ENCODE measurements around the gene PSEN1.
A peak's percentile ranks its signal among the peaks of the same experiment; 100 is the strongest.

Gene PSEN1

DNA sequence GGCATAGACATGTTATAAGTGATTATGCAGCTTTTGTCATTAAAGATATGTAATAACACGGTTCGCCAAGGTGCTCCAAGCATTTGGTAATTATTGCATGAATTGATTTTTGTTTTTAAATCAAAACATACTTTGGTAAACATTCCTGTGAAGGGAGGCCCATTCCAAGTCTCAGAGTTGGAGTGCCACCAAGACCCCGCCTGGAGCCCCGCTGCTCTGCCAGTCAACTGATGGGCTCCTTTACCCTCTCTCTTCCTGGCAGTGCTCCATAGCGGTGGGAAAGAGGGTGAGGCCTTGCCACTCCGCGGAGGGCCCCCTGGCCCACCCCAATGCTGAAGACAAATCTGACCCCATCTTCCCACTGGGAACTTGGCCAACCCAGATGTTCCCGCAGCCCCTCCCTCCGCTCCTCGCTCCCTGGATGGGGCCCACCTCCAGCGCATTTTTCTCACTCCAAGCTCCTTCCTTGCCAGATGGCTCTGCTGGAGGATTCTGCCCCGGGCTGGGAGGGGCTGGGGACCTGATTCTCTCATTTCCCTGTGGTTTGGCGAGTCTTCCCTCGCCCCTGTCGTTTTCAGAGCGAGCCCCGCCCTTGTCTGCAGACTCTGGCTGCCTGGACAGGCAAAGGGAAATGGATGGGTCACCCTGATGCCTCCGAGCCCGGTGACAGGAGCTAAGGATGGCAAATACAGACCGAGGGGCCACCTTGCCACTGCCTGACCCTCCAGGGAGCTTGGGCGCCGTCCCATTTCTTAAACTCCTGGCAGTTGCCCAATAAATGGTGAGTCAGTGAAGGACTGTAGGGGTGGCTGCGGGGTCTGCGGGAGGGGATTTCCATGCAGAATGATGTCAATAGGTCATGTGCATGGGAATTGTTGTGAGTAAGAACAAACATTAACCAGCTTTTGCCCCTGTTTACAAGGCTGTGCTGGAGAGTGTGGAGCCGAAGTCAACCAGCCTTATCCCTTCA is 91.8 kb downstream of the PSEN1 start:
- TF ChIP-seq SPI1 (IDR thresholded peaks at IDR 0.05; ENCODE audit: borderline replicate concordance, low read depth) (no peak), POLR2AphosphoS5 (IDR thresholded peaks at IDR 0.05; ENCODE audit: low read depth) (no peak), GABPA (IDR thresholded peaks at IDR 0.05; ENCODE audit: low read depth) (no peak)
- TF ChIP-seq, protein P1, sequence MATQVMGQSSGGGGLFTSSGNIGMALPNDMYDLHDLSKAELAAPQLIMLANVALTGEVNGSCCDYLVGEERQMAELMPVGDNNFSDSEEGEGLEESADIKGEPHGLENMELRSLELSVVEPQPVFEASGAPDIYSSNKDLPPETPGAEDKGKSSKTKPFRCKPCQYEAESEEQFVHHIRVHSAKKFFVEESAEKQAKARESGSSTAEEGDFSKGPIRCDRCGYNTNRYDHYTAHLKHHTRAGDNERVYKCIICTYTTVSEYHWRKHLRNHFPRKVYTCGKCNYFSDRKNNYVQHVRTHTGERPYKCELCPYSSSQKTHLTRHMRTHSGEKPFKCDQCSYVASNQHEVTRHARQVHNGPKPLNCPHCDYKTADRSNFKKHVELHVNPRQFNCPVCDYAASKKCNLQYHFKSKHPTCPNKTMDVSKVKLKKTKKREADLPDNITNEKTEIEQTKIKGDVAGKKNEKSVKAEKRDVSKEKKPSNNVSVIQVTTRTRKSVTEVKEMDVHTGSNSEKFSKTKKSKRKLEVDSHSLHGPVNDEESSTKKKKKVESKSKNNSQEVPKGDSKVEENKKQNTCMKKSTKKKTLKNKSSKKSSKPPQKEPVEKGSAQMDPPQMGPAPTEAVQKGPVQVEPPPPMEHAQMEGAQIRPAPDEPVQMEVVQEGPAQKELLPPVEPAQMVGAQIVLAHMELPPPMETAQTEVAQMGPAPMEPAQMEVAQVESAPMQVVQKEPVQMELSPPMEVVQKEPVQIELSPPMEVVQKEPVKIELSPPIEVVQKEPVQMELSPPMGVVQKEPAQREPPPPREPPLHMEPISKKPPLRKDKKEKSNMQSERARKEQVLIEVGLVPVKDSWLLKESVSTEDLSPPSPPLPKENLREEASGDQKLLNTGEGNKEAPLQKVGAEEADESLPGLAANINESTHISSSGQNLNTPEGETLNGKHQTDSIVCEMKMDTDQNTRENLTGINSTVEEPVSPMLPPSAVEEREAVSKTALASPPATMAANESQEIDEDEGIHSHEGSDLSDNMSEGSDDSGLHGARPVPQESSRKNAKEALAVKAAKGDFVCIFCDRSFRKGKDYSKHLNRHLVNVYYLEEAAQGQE (IDR thresholded peaks at IDR 0.05; ENCODE audit: insufficient replicate concordance, low read depth), result no peak
- TF ChIP-seq, protein P2, sequence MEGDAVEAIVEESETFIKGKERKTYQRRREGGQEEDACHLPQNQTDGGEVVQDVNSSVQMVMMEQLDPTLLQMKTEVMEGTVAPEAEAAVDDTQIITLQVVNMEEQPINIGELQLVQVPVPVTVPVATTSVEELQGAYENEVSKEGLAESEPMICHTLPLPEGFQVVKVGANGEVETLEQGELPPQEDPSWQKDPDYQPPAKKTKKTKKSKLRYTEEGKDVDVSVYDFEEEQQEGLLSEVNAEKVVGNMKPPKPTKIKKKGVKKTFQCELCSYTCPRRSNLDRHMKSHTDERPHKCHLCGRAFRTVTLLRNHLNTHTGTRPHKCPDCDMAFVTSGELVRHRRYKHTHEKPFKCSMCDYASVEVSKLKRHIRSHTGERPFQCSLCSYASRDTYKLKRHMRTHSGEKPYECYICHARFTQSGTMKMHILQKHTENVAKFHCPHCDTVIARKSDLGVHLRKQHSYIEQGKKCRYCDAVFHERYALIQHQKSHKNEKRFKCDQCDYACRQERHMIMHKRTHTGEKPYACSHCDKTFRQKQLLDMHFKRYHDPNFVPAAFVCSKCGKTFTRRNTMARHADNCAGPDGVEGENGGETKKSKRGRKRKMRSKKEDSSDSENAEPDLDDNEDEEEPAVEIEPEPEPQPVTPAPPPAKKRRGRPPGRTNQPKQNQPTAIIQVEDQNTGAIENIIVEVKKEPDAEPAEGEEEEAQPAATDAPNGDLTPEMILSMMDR (IDR thresholded peaks at IDR 0.05; ENCODE audit: insufficient read depth, low read length), result no peak
- H3K4me3 ChIP-seq (replicated peaks; ENCODE audit: insufficient read depth, low read length), result no peak overlapping the region
- H3K27me3 ChIP-seq (ENCODE audit: insufficient read depth, poor library complexity, severe bottlenecking), result no peaks in the 10 kb centered on the region
- H3K27ac ChIP-seq (replicated peaks), result no peak overlapping the region
- no peak for DNase-seq (ENCODE audit: low read depth in 1 of 2, low spot score in 1 of 2)

DNA sequence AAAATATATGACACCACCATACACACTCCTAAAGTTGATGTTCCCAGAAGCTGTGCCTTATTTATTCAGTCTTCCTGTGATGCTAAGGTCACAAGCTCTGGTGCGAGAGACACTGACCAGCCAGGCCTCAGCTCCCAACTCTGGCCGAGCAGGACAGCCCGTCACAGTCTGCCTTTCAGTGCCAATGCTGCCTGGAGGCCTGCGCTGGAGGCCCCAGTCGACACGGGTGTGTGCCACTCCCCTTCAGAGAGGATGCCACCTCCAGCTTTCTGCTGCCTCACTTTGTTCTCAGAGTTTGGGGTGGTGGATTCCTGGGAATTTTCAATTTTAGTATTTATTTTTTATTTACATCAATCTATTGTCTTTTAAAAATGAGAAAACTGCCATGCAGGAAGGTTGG is 93.7 kb downstream of the PSEN1 start:
- TF ChIP-seq SPI1 (IDR thresholded peaks at IDR 0.05; ENCODE audit: borderline replicate concordance, low read depth), result no peak
- no peak overlapping the region for H3K27ac ChIP-seq (replicated peaks)
- H3K4me3 ChIP-seq (replicated peaks; ENCODE audit: insufficient read depth, low read length), result no peak overlapping the region
- H3K27me3 ChIP-seq (ENCODE audit: insufficient read depth, poor library complexity, severe bottlenecking), result no peaks in the 10 kb centered on the region
- no peak for DNase-seq (ENCODE audit: low read depth in 1 of 2, low spot score in 1 of 2)

DNA sequence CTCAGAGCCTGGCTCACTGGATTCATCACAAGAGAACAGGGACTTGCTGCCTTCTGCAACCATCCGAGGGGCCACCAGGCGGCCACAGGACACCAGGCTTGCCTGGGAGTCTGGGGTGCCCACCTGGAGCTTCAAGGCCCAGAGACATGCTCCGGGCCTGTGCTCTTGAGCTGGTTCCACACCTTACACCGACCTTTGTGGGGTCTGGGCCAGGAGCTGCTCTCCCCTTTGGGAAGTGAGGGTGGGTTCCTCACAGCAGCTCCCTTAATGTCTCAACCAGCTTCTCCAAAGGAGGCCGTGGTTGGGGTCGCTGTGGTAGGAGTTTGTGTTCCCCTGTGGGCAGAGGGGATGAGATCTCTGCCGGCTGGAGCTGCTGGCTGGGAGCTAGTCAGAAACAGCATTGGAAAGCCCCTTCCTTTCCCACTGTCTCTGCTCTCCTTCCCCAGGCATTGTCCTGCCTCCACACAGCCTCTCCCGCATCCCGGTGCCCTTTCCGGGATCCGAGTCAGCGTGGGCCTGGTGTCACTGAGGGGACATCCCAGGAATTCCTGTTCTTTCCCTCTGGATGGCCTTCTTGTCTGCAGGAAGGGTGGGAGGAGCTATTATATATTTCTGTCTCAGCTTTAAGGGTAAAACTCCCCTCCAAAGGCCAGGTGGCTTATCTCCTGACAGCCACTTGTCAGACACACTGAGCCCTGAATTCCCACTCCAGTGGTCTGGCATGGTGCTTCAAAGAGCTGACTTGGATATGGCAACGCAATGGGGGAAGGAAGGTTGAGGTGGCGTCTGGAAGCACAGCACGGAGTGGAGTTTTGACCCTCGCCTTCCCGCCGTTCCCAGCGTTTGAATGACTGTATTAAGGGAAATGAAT is 95.9 kb downstream of the PSEN1 start:
- H3K27ac ChIP-seq (replicated peaks), result no peak overlapping the region
- H3K27me3 ChIP-seq (ENCODE audit: insufficient read depth, poor library complexity, severe bottlenecking), result peaks cover 4% of the 10 kb centered on the region
- TF ChIP-seq, protein P1 (IDR thresholded peaks at IDR 0.05; ENCODE audit: insufficient replicate concordance, low read depth), result no peak
- no peak for TF ChIP-seq POLR2AphosphoS5 (IDR thresholded peaks at IDR 0.05; ENCODE audit: low read depth)
- TF ChIP-seq SPI1 (IDR thresholded peaks at IDR 0.05; ENCODE audit: borderline replicate concordance, low read depth), result no peak
- TF ChIP-seq GABPA (IDR thresholded peaks at IDR 0.05; ENCODE audit: low read depth), result no peak
- H3K4me3 ChIP-seq (replicated peaks; ENCODE audit: insufficient read depth, low read length), result no peak overlapping the region
- DNase-seq (ENCODE audit: low read depth in 1 of 2, low spot score in 1 of 2), result peak in 1 of 2 experiments; percentile 19

DNA sequence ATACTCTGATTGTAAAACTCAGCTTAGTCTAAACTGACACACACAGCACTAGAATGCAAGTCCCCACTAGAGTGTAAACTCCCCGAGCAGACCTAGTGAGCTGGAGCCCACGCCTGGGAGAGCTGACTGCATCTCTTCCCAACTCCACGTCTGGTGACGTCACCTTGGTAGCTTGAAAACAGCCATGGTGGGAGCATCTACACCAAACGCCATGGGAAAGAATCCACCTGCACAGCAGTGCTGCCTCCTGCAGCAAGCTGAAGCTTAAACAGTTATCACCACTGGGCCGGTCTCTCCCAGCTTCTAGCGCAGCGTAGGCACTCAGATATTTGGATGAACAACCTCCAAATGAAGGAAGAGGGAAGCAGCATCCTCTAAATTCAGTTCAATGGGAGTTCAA is 96.7 kb downstream of the PSEN1 start:
- peaks cover 8% of the 10 kb centered on the region for H3K27me3 ChIP-seq (ENCODE audit: insufficient read depth, poor library complexity, severe bottlenecking)
- DNase-seq (ENCODE audit: low read depth in 1 of 2, low spot score in 1 of 2), result no peak
- H3K27ac ChIP-seq (replicated peaks), result no peak overlapping the region
- TF ChIP-seq GABPA (IDR thresholded peaks at IDR 0.05; ENCODE audit: low read depth) (no peak), POLR2AphosphoS5 (IDR thresholded peaks at IDR 0.05; ENCODE audit: low read depth) (no peak), SPI1 (IDR thresholded peaks at IDR 0.05; ENCODE audit: borderline replicate concordance, low read depth) (no peak)
- TF ChIP-seq, protein P2 (IDR thresholded peaks at IDR 0.05; ENCODE audit: insufficient read depth, low read length), result no peak
- TF ChIP-seq, protein P1 (IDR thresholded peaks at IDR 0.05; ENCODE audit: insufficient replicate concordance, low read depth), result no peak
- H3K4me3 ChIP-seq (replicated peaks; ENCODE audit: insufficient read depth, low read length), result no peak overlapping the region

Measured in HL-60 (cell line).